Activated B cell treated with CpG ODN at 0.5 μM for 24 hours (primary cell): Measurements from ENCODE around the gene CNMD. TPM values are rescaled to one million over a fixed set of nuclear protein-coding genes. Genes with fewer than 3 reads are reported as not detected.
"Not testable (repeated sequence)": the region's sequence is repeated elsewhere in the genome, so short reads cannot be mapped to it uniquely, and the experiment has no call there.

Experiments used
- ATAC-seq: fragments of 200-7000 bp; cut with Tn5 transposase; one replicate; pipeline ENCODE4 v1.10.0; 2021; ENCODE audit warnings: low read depth, mild to moderate bottlenecking, moderate library complexity
- CTCF ChIA-PET: fragments of 350-600 bp; sonication (Branson Sonifier 250); formaldehyde crosslinking; loops from one replicate; lab custom pipeline; 2021; ENCODE audit warnings: antibody characterized with exemption; lab: Charles Lee
- POLR2A ChIA-PET: fragments of 350-600 bp; sonication (Branson Sonifier 250); formaldehyde crosslinking; loops from one replicate; lab custom pipeline; 2021; ENCODE audit warnings: antibody characterized with exemption; lab: Charles Lee
- DNase-seq: peaks from one replicate; pipeline ENCODE4 v3.0.0; 2022
- H3K27ac Mint-ChIP-seq: one replicate; pipeline ENCODE4 v1.8.0; 2020; ENCODE audit warnings: mixed read lengths
- H3K27me3 Mint-ChIP-seq: one replicate; pipeline ENCODE4 v1.8.0; 2021; ENCODE audit warnings: mixed read lengths
- H3K36me3 Mint-ChIP-seq: one replicate; pipeline ENCODE4 v1.8.0; 2021; ENCODE audit warnings: low read depth, mixed read lengths
- H3K4me1 Mint-ChIP-seq: one replicate; pipeline ENCODE4 v1.8.0; 2021; ENCODE audit warnings: mixed read lengths
- H3K4me3 Mint-ChIP-seq: one replicate; pipeline ENCODE4 v1.8.0; 2020; ENCODE audit warnings: mild to moderate bottlenecking, mixed read lengths
- H3K9me3 Mint-ChIP-seq: one replicate; pipeline ENCODE4 v1.8.0; 2020; ENCODE audit warnings: mixed read lengths
- CTCF ChIP-seq: fragments of 200-600 bp; IDR thresholded peaks from one replicate; pipeline ENCODE4 v1.8.0; 2022; ENCODE audit warnings: antibody characterized with exemption, mild to moderate bottlenecking
- intact Hi-C: fragments of 100-400 bp; cut with micrococcal nuclease; formaldehyde crosslinking; loops from one replicate; pipeline ENCODE4 v1.15.1; 2024
- total RNA-seq: library from RNA; stranded (reverse); gene quantifications from 2 replicates; pipeline ENCODE4 v1.2.3, GENCODE V29; 2022

Gene CNMD
- total RNA-seq, 1 donor from 2014 or later, result not detected

GRCh38 chr13:52725302-52725701 lies 14.3 kb downstream of the CNMD start:
- ATAC-seq (no peak), DNase-seq (no peak)
- TF ChIP-seq CTCF, result no peak
- Mint-ChIP-seq H3K36me3 (no peaks in the 10 kb centered on the region), H3K27me3 (peaks cover 12% of the 10 kb centered on the region), H3K9me3 (peaks cover 5% of the 10 kb centered on the region), H3K27ac (no peak overlapping the region), H3K4me3 (no peak overlapping the region), H3K4me1 (no peaks in the 10 kb centered on the region)
- intact Hi-C loops, result no loop called here
- CTCF ChIA-PET, result no interaction called here
- POLR2A ChIA-PET, result no interaction called here

GRCh38 chr13:52723181-52723580 lies 16.4 kb downstream of the CNMD start:
- peaks cover 19% of the 10 kb centered on the region for H3K27me3 Mint-ChIP-seq
- TF ChIP-seq CTCF, result no peak
- no peaks in the 10 kb centered on the region for H3K4me1 Mint-ChIP-seq
- no peak overlapping the region for H3K27ac Mint-ChIP-seq
- POLR2A ChIA-PET, result no interaction called here
- no peak overlapping the region for H3K4me3 Mint-ChIP-seq
- ATAC-seq (no peak), DNase-seq (no peak)
- H3K9me3 Mint-ChIP-seq, result peaks cover 7% of the 10 kb centered on the region
- no peaks in the 10 kb centered on the region for H3K36me3 Mint-ChIP-seq
- CTCF ChIA-PET, result no interaction called here
- intact Hi-C loops, result no loop called here

GRCh38 chr13:52721356-52721755 lies 18.3 kb downstream of the CNMD start:
- POLR2A ChIA-PET, H3K36me3 Mint-ChIP-seq, H3K9me3 Mint-ChIP-seq, intact Hi-C loops, CTCF ChIA-PET, H3K4me1 Mint-ChIP-seq, H3K4me3 Mint-ChIP-seq, ATAC-seq, DNase-seq, H3K27ac Mint-ChIP-seq: not testable (repeated sequence)
- peaks cover 19% of the 10 kb centered on the region for H3K27me3 Mint-ChIP-seq

- DNase-seq, CTCF ChIA-PET, H3K36me3 Mint-ChIP-seq, H3K9me3 Mint-ChIP-seq, H3K4me3 Mint-ChIP-seq, intact Hi-C loops, POLR2A ChIA-PET, ATAC-seq, H3K4me1 Mint-ChIP-seq, H3K27ac Mint-ChIP-seq: not testable (repeated sequence)
- peaks cover 21% of the 10 kb centered on the region for H3K27me3 Mint-ChIP-seq
Measured at GRCh38 chr13:52720904-52721303, 18.7 kb downstream of the CNMD start.

- Mint-ChIP-seq H3K4me1 (no peaks in the 10 kb centered on the region), H3K9me3 (peaks cover 9% of the 10 kb centered on the region), H3K36me3 (no peaks in the 10 kb centered on the region), H3K27ac (no peak overlapping the region), H3K4me3 (no peak overlapping the region), H3K27me3 (peaks cover 3% of the 10 kb centered on the region)
- intact Hi-C loops, result no loop called here
- DNase-seq (no peak), ATAC-seq (no peak)
- POLR2A ChIA-PET, result no interaction called here
- TF ChIP-seq CTCF, result no peak
- CTCF ChIA-PET, result no interaction called here
Measured at GRCh38 chr13:52713894-52714293, 25.7 kb downstream of the CNMD start.

GRCh38 chr13:52712385-52712784 lies 27.2 kb downstream of the CNMD start:
- CTCF ChIA-PET, result no interaction called here

More at GRCh38 chr13:52712385-52712784, 27.2 kb downstream of the CNMD start:
- TF ChIP-seq CTCF, result no peak
- intact Hi-C loops, result no loop called here
- Mint-ChIP-seq H3K27ac (no peak overlapping the region), H3K27me3 (peaks cover 3% of the 10 kb centered on the region), H3K4me1 (no peaks in the 10 kb centered on the region), H3K36me3 (no peaks in the 10 kb centered on the region), H3K4me3 (no peak overlapping the region), H3K9me3 (peaks cover 7% of the 10 kb centered on the region)
- no peak for ATAC-seq
- POLR2A ChIA-PET, result no interaction called here
- DNase-seq, result no peak
